Stimulated activated CD8-positive, alpha-beta memory T cell treated with anti-CD3 and anti-CD28 coated beads, Interleukin-2, amount 100 ng/mL, for 1 hour (primary cell): ENCODE data around the gene SH3GL3.

ENCODE experiments used
- DNase-seq, 2 donors: peaks; one replicate each; pipeline ENCODE4 v3.0.0-alpha.2; 2020; ENCODE audit warnings: low read depth in 2 of 2

Gene SH3GL3

DNA sequence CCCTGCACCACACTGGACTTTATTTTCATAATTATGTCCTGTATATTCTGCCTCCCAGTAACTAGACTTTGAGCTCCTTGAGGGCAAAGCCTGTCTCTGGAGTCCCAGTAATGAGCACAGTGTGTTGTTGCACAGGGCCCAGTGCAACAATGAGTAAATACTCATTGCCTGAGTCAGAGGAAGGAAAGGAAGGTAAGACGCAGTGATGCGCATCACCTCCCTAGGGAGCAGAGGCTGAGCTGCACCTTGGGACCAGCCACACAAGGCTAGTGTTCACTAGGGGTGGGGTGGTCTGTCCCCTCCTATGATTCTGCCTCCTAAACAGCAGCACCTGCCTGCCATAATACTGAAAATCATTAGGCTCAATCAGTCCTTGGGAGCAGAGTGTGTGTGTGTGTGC lies 120.2 kb downstream of the SH3GL3 start:
- DNase-seq = no peak

DNA sequence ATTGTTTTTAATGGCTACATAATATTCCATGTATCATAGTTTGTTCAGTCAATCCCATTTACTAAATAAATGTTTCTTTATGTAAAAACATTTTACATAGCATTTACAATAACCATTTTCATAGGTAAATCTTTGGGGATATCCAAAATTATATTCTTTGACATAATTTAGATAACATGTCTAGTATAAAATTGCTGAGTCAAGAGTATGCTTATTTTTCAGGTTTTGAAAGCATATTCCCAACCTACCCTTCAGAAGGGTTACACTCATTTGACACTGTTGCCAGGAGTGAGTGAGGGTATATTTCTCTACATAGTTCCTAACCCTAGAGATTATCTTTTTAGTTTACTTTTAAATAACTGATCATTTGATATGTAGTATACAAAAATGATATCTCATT lies 122.2 kb downstream of the SH3GL3 start:
- DNase-seq = no peak

DNA sequence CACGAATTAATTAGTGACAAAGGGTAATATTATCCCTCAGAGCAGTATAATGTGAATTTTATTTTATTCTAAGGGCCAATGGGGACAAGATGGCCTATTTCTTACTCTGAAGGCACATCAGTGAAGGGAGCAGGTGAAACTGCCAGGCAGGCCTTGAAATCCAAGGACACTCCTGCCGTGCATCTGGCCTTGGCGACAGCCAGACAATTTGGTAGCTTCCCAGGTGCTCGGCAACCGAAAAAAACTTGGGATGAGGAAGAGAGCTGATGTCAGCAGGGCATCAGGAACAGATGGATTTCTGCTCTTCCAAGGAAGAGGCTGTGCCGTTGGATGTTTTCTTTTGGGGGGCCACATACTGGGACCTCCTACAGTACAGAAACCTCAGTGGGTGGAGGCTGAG lies 123.6 kb downstream of the SH3GL3 start:
- DNase-seq = no peak

DNA sequence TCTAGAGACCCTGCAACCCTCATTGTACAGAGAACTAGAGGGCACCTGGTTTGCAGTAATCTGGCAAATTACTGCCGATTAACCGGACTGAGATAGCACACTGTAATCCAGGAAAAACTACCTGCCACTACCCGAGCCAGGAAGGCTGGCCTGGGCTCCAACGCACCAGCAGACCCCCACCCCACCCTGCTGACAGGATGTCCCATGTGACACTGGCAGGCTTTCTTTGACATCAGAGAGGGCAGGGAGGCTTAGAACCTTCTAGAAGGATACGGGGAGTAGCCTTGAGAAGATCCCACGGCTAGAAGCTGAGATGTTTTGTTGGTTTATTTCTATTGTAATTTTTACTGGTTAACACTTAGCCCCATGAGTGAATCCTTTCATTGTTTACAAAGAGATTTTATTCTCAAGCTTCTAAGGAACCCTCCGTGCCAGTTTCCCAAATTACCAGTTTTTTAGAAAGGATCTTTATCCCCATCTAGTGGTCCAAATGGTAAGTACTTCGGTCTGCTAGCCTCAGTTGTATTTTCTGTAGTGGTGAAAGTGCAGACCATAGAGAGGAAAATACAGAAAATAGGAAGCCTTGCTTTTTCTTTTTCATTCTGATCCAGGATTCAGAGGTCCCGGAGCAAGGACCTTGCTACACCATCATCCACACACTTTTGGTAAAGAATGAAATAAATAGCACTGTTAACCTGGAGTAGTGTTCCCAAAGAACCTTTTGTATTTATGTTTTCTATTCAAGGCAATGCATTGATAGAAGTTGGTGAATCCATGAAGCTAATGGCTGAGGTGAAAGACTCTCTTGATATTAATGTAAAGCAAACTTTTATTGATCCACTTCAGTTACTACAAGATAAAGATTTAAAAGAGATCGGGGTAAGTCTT lies 124.9 kb downstream of the SH3GL3 start:
- DNase-seq = no peak

DNA sequence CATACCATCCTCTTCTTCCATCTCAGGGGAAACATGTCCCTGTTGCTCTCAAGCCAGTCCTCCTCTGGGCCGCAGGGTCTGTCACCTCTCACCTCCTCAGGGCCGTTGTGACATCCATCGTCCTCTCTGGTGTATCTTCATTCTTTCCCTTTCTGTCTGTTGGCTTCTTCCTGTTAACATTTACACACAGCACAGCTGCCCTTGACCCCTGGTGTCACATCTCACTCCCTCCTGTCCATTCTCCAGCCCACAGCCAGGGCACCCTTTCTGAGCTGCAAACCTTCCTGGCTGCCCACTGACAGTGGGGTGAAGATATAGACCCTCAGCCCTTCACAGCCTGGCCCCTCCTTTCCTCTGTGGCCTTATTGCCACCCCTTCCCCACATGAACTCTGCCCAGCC lies 127.2 kb downstream of the SH3GL3 start:
- DNase-seq = no peak

DNA sequence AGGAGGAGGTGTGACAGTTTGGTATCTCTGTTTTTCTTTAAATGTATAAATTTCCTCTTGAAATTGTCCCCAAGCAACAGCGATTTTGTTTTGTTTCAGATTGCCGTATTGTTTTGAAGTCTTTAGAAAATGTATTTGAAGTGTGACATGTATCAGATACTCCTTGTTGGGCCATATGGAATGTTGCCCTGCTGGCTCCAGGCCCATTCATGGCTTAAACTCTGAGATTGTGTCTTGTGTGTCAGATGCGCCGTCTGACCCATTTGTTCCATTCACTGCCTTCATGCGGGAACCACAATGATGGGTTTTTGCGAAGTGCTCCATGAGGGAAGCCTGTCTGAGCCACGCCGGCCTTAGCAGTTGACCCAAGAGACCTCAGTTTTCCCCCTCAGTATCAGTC lies 131.6 kb downstream of the SH3GL3 start:
- no peak for DNase-seq

DNA sequence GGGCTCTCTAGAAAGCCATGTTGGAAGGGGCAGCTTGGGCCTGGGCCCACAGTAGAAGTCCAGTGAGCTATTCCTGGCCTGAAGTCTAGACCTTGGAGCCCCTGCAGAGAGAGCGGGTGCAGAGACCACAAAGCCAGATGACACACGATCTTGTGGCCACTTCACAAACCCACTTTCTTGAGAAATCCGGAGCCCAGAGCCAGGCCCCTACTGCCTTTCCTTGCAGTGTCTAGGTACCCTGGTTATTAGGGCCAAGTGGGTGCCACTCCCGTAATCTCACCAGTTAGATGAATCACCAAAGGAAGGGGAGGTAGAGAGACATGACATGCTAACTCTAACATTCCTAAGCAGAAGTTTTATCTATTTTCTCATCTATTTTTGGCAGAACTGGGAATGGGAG lies 134.2 kb downstream of the SH3GL3 start:
- no peak for DNase-seq

DNA sequence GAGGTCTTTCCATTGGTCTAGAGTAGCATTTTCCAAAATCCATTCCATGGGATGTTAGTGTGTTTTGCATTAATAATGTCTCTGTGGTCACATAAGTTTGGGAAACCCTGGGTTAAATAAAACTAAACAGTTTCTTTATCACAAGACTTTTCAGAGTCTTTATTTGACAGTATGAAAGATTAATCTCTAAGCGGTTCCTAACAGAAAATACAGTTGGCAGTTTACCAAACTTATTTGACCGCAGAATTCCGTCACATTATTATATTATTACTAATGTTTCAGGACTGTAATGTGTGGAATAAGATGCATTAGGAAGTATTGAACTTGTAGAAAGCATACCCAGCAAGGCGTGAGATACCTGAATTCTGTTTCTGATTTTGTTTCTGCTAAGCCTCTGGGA lies 135.2 kb downstream of the SH3GL3 start:
- no peak for DNase-seq

DNA sequence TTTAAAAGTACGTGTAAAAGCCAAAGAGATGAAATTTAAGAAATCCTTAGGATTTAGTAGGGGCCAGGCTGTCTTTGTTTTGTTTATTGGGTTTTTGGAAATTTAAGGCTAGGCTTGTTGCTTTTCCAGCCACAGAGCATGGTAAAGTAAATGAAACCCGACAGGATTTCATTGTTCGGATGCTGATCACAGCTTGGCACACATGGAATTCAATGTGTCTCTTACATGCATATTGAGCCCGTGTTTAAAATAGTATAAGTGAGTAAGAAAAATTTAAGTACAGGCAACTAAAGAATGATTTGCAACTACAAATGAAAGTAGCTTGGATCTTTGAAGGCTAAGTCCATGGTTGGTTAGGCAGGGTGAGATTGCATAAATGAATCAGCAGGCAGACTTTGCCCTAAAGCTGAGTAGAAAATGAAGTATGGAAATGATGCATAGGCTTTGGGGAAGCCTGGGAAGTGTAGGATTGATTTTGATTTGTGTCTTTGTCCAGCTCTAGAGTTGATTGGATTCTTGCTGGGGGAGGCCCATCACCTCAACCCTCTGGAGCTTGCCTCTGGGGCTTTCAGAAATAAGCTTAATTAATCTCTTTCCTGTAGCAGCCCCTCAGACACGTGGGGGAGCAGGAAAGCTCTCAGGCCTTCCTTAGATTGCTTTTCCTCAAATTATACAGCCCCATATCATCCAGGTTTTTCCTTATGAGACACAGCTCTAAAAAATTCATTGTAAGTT lies 138.6 kb downstream of the SH3GL3 start:
- no peak for DNase-seq

DNA sequence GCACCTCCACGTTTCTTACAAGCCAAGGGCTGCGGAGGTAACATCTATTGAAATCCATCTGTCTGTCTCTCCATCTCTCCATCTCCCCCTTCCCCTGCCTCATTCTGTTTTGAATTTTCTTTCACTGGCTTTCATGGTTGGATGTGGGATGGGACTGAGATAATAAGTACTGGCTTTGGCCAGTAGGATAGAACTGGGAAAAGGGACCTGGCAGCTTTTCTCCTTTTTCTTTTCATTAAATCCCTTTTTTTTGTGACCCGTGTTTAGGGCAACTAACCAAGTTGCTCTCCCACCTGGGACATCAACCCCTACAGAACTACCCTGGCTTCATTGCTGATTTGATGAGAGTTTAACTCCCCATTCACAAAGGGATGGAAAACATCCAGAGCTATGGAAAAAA lies 139.9 kb downstream of the SH3GL3 start:
- no peak for DNase-seq

DNA sequence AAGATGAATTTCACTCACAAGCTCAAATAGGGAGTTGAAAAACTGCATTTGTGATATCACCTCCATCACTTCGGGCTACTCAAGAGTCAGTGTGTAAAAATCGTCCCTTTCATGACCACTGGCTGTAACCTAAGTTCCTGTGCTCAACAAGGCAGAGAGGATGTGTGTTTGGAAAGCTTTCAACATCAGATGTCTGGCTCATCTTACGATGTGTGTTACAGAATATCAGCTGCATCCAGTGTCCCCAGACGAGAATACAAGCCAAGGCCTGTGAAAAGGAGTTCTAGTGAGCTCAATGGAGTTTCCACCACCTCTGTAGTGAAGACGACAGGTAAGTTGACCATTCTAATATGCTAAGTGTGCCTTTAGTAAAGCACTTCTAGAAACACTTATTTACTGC lies 141.3 kb downstream of the SH3GL3 start:
- DNase-seq = no peak

DNA sequence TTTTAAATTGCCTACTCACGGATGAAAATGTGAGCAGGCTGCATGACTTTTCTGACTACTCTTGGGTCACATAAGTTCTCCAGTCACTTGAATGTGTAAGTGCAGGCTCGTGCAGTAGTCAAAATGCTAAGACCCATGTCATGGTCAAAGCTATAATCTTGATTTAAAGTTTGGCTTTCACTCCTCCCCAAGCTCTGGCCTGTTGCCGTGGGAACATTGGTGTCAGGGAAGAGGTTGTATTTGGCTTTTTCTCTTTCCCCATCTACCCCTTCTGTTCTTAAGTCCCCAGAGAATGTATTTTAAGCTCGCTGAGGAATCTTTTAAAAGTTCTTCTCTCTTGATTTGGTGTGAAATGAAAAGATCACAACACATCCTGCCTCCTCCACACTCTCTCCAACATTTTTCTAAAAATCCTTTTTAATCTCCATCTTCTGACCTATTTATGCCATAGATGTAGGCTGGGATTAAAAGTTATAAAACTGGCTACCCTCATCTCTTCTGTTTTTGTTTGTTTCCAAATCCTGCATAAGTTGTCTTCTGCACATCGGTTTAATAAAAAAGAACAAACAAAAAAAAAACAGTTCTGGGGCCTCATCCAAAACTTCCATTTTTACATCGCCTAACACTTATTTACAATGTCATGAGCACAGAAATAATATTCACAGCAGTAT lies 145.4 kb downstream of the SH3GL3 start:
- DNase-seq = no peak

DNA sequence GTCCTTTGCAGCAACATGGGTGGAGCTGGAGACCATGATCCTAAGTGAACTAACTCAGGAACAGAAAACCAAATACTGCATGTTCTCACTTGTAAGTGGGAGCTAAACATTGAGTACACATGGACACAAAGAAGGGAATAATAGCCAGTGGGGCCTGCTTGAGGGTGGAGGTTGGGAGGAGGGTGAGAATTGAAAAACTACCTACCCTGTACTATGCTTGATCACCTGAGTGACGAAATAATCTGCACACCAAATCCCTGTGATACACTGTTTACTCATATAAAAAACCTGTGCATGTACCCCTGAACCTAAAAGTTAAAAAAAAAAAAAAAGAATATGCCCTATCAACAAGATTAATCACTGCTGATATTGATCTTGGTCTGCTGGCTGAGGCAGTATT lies 148.1 kb downstream of the SH3GL3 start:
- no peak for DNase-seq

DNA sequence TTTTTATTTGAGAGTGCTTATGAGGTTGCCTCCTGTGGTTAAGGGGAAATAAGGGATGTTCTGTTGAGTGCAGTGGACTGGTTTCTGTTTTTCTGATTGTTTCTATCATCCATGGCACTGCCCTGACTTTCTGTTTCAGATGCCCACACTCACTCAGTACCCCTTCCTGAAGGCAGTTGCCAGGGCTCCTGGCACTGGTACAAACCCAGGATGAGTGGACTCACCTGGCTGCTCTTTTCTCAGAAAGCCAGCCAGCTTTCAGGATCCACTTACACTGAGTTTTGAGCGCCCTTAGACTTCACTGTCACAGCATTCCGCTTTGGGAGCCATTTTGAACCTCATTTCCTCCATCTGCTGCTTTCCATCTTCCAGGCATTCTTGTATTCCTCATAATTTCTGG lies 150.9 kb downstream of the SH3GL3 start:
- no peak for DNase-seq

DNA sequence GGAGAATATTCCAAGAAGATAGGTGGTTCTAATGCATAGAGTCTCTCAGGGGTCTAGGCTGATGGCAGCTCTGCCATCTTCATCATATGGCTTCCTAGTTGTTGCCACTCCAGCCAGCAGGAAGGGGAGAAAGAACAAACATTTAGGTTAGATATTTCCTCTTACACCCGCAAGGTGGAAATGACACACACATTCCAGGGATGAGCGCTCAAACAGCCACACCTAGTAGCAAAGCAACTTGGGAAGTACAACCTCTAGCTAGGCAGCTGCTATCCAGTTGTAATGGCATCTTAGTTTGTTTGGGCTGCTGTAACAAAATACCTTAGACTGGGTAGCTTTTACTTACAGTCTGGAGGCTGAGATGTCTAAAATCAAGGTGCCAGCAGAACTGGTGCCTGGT lies 154.9 kb downstream of the SH3GL3 start:
- DNase-seq = no peak

DNA sequence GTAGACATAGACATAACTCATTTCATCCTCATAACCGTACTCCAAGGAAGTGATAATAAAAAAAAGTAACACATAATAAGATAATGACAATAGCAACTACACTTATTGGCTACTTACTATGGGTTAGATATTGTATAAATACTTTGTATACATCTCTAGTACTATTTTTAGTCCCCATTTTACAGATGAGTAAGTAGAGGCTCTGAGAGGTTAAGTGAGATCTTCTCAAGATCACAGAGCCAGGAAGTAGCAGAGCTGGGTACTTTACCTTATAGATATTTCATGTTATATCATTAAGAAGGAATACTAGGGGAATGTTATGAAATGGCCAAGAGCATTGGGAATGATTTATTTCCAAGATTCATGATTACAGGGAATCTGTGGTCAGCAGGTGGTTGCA lies 157.4 kb downstream of the SH3GL3 start:
- no peak for DNase-seq

DNA sequence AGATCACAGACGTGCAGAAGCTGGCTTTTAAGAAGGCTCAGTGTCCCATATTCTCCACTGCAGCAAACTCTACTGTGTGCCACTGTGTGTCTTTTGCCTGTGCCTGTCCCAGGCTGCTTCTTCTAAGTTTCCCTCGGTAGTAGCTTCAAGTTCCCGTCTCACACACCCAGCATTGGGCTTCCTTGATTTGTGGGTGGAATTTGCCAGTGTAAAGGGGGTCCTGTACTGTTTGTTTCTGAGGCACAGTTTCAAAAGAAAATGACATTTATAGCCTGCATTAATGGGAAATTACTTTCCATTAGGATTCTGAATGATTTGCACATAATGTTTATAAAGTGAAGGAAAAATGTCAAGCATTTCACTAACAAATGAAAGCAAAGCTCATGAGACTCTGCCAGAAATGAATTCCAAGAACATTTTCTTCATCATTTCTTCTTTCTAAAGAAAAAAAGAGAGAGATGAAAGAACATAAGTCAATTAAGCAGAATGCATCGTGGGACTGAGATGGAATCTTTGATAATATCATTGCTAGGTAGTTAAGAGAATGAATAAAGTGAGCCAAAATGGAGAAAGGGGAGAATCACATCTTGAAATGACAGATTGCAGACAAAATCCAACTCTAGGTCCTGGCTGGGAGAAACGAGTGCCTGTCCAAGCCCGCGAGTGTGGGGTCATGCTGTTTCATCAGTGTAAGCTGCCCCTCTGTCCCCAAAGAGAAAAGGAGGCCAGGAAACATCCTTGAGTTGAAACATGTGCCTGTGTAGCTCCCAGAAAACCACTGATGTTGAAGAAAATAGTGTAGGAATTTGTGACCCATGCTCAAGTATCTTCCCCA lies 158.2 kb downstream of the SH3GL3 start:
- DNase-seq = no peak

DNA sequence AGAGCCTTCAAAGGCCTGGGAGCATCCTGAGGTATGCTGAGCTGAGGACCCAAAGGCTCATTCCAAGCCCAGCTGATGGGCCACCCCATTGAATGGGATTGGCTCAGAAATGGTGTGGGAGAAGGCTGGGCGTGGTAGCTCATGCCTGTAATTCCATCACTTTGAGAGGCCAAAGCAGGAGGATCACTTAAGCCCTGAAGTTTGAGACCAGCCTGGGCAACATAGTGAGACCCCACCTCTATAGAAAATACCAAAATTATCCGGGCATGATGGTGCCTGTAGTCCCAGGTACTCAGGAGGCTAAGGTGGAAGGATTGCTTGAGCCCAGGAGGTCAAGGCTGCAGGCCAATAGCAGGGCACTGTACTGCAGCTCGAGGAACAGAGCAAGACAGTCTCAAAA lies 163.0 kb downstream of the SH3GL3 start:
- no peak for DNase-seq

DNA sequence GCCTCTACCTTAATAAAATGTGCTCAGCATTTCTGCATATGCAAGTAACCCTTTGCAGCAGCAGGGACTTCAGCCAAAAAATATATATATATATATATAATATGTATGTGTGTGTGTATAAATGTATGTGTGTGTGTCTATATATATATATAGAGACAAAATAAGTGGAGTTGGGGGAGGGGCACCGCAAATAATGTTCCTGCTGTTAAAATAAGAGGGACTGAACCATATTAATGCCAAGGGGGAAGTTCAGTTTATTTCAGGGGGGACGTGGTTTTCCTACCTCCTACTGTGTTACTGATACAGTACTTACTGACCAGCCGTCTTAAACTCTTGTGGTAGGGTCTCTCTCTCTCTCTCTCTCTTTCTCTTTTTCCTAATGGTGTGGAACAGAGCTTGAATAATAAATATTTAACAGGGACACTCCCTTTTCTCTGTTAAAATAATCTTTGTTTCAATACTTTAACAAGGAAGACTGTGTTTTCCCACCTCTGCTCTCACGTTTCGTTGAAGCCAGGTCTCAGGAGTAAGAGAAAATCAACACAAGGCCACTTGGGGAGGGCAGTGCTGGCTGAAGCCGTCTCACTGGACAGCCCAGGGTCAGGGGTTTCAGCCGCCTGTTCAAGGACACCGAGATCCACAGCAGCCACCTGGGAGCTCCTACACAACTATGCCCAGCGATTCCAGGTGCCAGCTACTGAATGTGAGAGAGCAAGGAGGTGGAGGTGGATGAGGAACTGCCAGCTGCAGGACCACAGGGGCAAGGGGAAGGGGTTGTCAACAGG lies 164.0 kb downstream of the SH3GL3 start:
- DNase-seq = no peak

DNA sequence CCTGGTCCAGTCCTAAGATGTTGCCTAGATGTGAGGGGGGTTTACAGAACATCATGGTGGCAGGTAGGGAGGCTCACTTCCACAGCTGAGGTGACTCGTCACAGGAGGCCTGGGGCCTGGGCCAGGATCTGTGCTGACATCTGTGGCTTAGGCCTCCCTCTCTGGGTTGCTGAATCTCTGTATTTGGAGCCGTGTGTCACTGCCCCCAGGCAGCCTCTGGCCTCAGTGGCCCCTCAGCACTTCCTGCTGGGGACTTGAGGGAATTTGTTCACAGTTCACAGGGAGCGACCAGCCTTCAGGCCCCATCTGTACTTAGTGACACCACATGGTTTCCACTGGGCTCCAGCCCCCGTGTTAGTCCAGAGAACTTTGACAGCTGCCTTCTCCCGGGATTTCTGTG lies 165.1 kb downstream of the SH3GL3 start:
- DNase-seq = no peak
